ENCODE data around the gene FSD1L.
A peak's percentile ranks its signal among the peaks of the same experiment; 100 is the strongest.

FSD1L gene

DNA sequence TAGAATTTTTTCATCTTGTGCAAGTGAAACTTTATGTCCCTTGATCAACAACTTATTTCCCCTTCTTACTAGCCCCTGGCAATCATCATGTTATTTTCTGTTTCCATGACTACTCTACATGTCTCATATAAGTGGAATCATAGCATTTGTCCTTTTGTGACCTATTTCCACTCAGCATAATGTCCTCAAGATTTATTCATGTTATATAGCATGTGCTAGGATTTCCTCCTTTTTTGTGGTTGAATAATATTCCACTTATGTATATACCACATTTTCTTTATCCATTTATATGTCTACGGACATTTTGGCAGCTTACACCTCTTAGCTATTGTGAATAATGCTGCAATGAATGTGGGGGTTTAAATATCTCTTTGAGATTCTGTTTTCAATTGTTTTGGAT, 21.0 kb downstream of the FSD1L start:
- FAIRE-seq = no peak
- TF ChIP-seq POU2F2 (IDR thresholded peaks at IDR 0.05; ENCODE audit: low read depth, low read length) (no peak), POLR2A (IDR thresholded peaks at IDR 0.05; ENCODE audit: low read depth, low read length) (no peak)
- no peak for DNase-seq (ENCODE audit: insufficient read length, low spot score)

DNA sequence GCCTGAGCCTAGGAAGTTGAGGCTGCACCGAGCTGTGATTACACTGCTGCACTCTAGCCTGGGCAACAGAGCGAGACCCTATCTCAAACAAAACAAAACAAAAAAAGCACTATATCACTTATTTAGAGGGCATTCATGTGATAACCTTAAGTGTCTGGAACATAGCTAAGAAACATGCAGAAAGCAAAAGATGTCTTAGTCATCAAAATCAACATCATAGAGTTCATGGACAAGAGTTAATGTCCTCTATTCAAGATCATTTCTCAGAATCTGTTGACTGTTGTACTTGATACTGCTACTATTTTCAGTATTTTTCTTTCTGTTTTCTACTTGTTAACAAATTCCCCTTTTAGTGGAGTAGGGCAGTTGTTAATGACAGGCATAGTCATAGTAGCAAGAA, 25.4 kb downstream of the FSD1L start:
- FAIRE-seq = no peak
- TF ChIP-seq POLR2AphosphoS5 (IDR thresholded peaks at IDR 0.05; ENCODE audit: low read depth, low read length) (no peak), POU2F2 (IDR thresholded peaks at IDR 0.05; ENCODE audit: low read depth, low read length) (no peak), POLR2A (IDR thresholded peaks at IDR 0.05; ENCODE audit: low read depth, low read length) (no peak), SPI1 (IDR thresholded peaks at IDR 0.05; ENCODE audit: low read depth, low read length) (no peak), TAF1 (IDR thresholded peaks at IDR 0.05; ENCODE audit: low read depth, low read length) (no peak), PAX5 (IDR thresholded peaks at IDR 0.05; ENCODE audit: insufficient read depth, low read length, severe bottlenecking) (no peak)
- DNase-seq (ENCODE audit: insufficient read length, low spot score) = no peak

DNA sequence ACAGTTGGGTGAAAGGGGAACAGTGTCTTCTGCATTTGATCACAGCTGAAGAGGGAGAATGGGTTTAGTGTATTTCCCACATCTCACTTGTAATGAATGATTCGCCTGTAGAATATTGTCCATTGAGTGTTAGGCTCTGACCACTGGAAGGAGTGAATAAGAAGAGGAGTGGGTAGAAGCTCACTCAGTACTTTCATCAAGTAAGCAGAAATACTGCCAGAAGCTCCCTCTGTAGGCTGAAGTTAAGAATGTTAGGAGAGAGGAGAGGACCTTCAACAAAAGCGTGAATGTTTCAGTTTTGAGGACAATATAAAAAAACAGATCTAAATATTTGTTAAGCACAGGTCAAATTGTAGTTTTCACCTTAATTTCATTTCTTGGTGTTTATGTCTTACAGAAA, 27.5 kb downstream of the FSD1L start:
- TF ChIP-seq SPI1 (IDR thresholded peaks at IDR 0.05; ENCODE audit: low read depth, low read length) (no peak), POLR2AphosphoS5 (IDR thresholded peaks at IDR 0.05; ENCODE audit: low read depth, low read length) (no peak), POU2F2 (IDR thresholded peaks at IDR 0.05; ENCODE audit: low read depth, low read length) (no peak), PAX5 (IDR thresholded peaks at IDR 0.05; ENCODE audit: insufficient read depth, low read length, severe bottlenecking) (no peak), POLR2A (IDR thresholded peaks at IDR 0.05; ENCODE audit: low read depth, low read length) (no peak), TAF1 (IDR thresholded peaks at IDR 0.05; ENCODE audit: low read depth, low read length) (no peak)
- FAIRE-seq (no peak), DNase-seq (ENCODE audit: insufficient read length, low spot score) (no peak)

DNA sequence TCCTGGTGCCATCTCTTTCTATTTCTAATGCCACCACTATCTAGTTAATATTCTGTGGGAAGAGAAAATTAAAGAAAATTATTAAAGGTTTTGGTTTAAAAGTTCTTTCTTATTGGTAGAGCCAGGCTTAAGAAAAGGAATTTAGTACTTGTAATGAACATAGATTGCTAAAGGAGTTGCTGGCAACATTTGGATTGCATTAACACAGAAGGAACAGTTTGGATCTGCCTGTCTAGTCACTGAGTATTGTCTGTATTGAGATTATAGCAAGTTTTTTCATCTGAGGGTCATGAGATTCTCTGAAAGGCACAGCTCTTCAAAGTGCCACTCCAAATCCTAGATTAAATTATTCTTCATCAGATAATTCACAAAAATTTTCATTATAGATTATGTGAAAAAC, 32.0 kb downstream of the FSD1L start:
- DNase-seq (ENCODE audit: insufficient read length, low spot score) = no peak
- FAIRE-seq = no peak
- no peak for TF ChIP-seq TAF1 (IDR thresholded peaks at IDR 0.05; ENCODE audit: low read depth, low read length)
- no peak for TF ChIP-seq POLR2A (IDR thresholded peaks at IDR 0.05; ENCODE audit: low read depth, low read length)
- TF ChIP-seq PAX5 (IDR thresholded peaks at IDR 0.05; ENCODE audit: insufficient read depth, low read length, severe bottlenecking) = no peak
- no peak for TF ChIP-seq POLR2AphosphoS5 (IDR thresholded peaks at IDR 0.05; ENCODE audit: low read depth, low read length)
- no peak for TF ChIP-seq SPI1 (IDR thresholded peaks at IDR 0.05; ENCODE audit: low read depth, low read length)
- TF ChIP-seq POU2F2 (IDR thresholded peaks at IDR 0.05; ENCODE audit: low read depth, low read length) = no peak

DNA sequence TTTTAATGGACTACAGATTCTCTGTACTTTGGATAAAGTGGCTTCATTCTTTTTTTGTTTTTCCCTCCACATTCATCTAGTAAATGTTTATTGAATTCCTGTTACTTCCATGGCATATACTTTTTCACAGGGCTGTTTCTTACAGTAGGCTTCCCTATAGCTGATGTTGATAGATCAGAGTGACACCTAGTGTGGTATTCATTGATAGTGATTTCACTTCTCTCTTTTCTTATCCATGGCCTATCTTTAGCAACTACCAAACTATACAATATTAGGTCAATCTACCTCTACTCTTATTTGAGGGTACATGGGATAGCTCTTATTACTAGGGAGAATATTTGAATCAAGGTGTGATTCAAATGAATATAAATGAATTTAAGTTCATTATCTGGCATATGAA, 35.8 kb downstream of the FSD1L start:
- DNase-seq (ENCODE audit: insufficient read length, low spot score) (no peak), FAIRE-seq (peak; percentile 76)
- no peak for TF ChIP-seq POLR2A (IDR thresholded peaks at IDR 0.05; ENCODE audit: low read depth, low read length)
- no peak for TF ChIP-seq POU2F2 (IDR thresholded peaks at IDR 0.05; ENCODE audit: low read depth, low read length)
- no peak for TF ChIP-seq TAF1 (IDR thresholded peaks at IDR 0.05; ENCODE audit: low read depth, low read length)
- TF ChIP-seq SPI1 (IDR thresholded peaks at IDR 0.05; ENCODE audit: low read depth, low read length) = peak; percentile 73
- no peak for TF ChIP-seq PAX5 (IDR thresholded peaks at IDR 0.05; ENCODE audit: insufficient read depth, low read length, severe bottlenecking)

DNA sequence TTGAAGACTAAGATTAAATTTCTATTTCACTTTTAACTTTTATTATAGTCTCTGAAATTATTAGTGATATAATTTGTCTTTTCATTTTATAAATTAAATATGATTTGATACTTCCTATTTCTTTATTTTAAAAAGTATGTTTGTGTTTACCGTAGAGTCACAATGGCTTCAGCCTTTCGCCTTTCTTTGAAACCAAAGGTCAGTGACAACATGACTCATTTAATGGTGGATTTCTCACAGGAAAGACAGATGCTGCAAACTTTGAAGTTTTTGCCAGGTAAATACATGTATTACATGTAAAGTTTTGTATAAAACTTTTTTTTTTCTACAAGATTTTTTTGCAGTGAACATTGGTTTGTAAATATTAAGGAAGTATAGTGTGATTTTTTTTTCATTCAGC, 36.4 kb downstream of the FSD1L start:
- no peak for DNase-seq (ENCODE audit: insufficient read length, low spot score)
- TF ChIP-seq SPI1 (IDR thresholded peaks at IDR 0.05; ENCODE audit: low read depth, low read length) = no peak
- no peak for TF ChIP-seq TAF1 (IDR thresholded peaks at IDR 0.05; ENCODE audit: low read depth, low read length)
- no peak for TF ChIP-seq PAX5 (IDR thresholded peaks at IDR 0.05; ENCODE audit: insufficient read depth, low read length, severe bottlenecking)
- FAIRE-seq = no peak

DNA sequence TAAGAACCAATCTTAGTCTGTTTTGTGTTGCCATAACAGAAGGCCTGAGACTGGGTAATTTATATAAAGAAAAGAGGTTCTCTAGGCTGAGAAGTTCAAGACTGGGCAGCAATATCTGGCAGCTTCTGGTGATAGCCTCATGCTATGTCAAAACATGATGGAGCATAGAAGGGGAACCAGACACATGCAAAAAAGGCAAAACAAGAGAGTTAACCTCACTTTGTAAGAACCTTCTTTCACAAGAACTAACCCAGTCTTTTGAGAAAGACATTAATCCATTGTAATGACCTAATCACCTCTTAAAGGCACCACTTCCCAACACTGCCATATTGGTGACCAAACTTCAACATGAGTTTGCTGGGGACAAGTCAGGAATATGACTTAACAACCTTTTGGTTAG, 37.3 kb downstream of the FSD1L start:
- TF ChIP-seq POU2F2 (IDR thresholded peaks at IDR 0.05; ENCODE audit: low read depth, low read length) = no peak
- FAIRE-seq (no peak), DNase-seq (ENCODE audit: insufficient read length, low spot score) (no peak)

DNA sequence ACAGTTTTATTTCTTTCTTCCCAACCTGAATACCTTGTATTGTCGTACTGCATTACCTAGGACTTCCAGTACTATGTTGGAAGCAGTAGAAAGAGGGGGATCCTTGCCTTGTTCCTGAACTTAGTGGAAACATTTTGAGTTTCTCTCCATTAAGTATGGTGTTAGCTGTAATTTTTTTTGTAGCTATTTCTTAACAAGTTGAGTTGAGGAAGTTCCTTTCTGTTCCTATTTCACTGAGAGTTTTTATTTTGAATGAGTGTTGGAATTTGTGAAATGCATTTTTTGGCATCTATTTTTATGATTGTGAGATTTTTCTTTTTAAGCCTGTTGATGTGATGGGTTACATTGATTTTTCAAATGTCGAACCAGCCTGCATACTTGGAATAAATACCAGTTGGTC, 49.0 kb downstream of the FSD1L start:
- FAIRE-seq (no peak), DNase-seq (ENCODE audit: insufficient read length, low spot score) (no peak)
- TF ChIP-seq SPI1 (IDR thresholded peaks at IDR 0.05; ENCODE audit: low read depth, low read length) = no peak
- TF ChIP-seq POLR2A (IDR thresholded peaks at IDR 0.05; ENCODE audit: low read depth, low read length) = no peak

DNA sequence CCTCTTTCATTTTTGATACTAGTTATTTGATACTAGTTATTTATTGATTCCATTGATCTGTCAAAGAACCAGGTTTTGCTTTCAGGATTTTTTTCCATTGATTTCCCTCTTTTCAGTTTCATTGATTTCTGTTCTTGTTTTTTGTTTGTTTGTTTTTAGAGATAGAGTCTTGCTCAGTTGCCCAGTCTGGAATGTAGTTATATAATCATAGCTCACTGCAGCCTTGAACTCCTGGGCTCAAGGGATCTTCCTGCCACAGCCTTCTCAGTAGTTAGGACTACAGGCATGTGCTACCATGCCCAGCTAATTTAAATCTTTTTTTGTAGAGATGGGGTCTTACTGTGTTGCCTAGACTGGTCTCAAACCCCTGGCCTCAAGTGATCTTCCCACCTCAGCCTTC, 49.9 kb downstream of the FSD1L start:
- no peak for FAIRE-seq
- no peak for DNase-seq (ENCODE audit: insufficient read length, low spot score)
- TF ChIP-seq POU2F2 (IDR thresholded peaks at IDR 0.05; ENCODE audit: low read depth, low read length) (no peak), POLR2A (IDR thresholded peaks at IDR 0.05; ENCODE audit: low read depth, low read length) (no peak), TAF1 (IDR thresholded peaks at IDR 0.05; ENCODE audit: low read depth, low read length) (no peak), POLR2AphosphoS5 (IDR thresholded peaks at IDR 0.05; ENCODE audit: low read depth, low read length) (no peak), PAX5 (IDR thresholded peaks at IDR 0.05; ENCODE audit: insufficient read depth, low read length, severe bottlenecking) (no peak), SPI1 (IDR thresholded peaks at IDR 0.05; ENCODE audit: low read depth, low read length) (no peak)

DNA sequence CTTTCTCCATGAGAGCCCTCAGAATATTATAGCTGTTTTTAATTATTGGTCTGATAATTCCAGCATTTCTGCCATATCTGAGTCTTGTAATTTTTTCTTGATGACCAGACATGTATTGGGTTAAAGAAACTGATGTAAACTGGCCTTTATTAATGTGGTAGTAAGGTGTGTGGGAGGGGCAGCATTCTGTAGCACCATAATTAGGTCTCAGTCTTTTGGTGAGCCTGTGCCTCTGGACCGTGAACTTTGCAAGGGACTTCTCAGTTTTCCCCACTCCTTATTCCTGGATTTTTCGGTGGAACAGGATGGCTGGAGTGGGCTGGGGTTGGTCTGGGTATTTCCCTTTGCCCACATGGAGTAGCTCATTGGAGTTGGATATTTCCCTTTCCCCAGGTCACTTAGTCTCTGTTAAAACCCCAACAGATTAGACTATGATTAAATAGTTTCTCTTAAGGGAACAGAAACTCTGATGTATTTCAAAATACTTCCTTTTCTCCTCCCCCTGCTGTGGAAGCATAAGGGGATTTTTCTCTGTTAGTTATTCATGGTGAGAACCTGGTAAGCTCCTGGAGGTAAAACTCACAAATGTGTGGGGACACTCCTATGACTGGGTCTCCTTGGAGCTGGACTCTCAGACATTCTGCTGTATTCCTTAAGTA, 52.4 kb downstream of the FSD1L start:
- peak; percentile 8 for DNase-seq (ENCODE audit: insufficient read length, low spot score)
- TF ChIP-seq SPI1 (IDR thresholded peaks at IDR 0.05; ENCODE audit: low read depth, low read length) = peak; percentile 72
- TF ChIP-seq POU2F2 (IDR thresholded peaks at IDR 0.05; ENCODE audit: low read depth, low read length) = no peak
- TF ChIP-seq TAF1 (IDR thresholded peaks at IDR 0.05; ENCODE audit: low read depth, low read length) = peak; percentile 32; the same call in 1 of the 2 replicates
- no peak for TF ChIP-seq POLR2AphosphoS5 (IDR thresholded peaks at IDR 0.05; ENCODE audit: low read depth, low read length)
- TF ChIP-seq POLR2A (IDR thresholded peaks at IDR 0.05; ENCODE audit: low read depth, low read length) = peak; percentile 61; the same call in 1 of the 2 replicates
- FAIRE-seq = peak; percentile 13

DNA sequence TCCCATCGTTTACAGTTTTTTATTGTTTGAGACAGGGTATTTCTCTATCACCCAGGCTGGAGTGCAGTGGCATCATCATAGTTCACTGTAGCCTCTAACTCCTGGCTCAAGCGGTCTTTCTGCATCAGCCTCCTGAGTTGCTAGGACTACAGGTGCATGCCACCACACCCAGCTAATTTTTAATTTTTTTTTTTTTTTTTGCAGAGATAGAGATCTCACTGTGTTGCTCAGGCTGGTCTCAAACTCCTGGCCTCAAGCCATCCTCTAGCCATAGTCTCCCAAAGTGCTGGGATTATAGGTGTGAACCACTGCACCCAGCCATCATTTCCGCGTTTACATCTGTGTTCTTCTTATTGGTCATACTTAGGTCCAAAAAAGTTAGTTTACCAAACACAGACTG, 53.6 kb downstream of the FSD1L start:
- FAIRE-seq (no peak), DNase-seq (ENCODE audit: insufficient read length, low spot score) (no peak)
- TF ChIP-seq TAF1 (IDR thresholded peaks at IDR 0.05; ENCODE audit: low read depth, low read length) (no peak), SPI1 (IDR thresholded peaks at IDR 0.05; ENCODE audit: low read depth, low read length) (no peak), POLR2A (IDR thresholded peaks at IDR 0.05; ENCODE audit: low read depth, low read length) (no peak), POU2F2 (IDR thresholded peaks at IDR 0.05; ENCODE audit: low read depth, low read length) (no peak), POLR2AphosphoS5 (IDR thresholded peaks at IDR 0.05; ENCODE audit: low read depth, low read length) (no peak), PAX5 (IDR thresholded peaks at IDR 0.05; ENCODE audit: insufficient read depth, low read length, severe bottlenecking) (no peak)
